K562 (cell line): ENCODE results near the gene ALDOC. TPM values are rescaled to one million over a fixed set of nuclear protein-coding genes. Genes with fewer than 3 reads are reported as not detected.

Experiments used
- MAZ ChIP-seq, 2 experiments: fragments of 450-650 bp in 1 of 2; sonication (generic) in 1 of 2; formaldehyde crosslinking; IDR thresholded peaks in 1 of 2; conservative IDR thresholded peaks in 1 of 2; 2 replicates each; pipeline versions ENCODE4 v1.4.0 to v1.5.0; 2020; ENCODE audit warnings: mild to moderate bottlenecking in 1 of 2, missing genetic modification reagents in 1 of 2
- PCBP1 ChIP-seq: fragments of 200-400 bp; formaldehyde crosslinking; IDR thresholded peaks from 2 replicates; pipeline ENCODE4 v1.6.1; 2018; ENCODE audit warnings: mild to moderate bottlenecking, low read depth, low read length; ENCODE audit not compliant: poor library complexity, severe bottlenecking
- PHF8 ChIP-seq: fragments of 200-600 bp; sonication (generic); IDR thresholded peaks from 2 replicates; pipeline ENCODE4 v1.6.1; 2012; ENCODE audit warnings: mixed run types, mild to moderate bottlenecking, inconsistent platforms, low read length, moderate library complexity, borderline replicate concordance
- SMARCA5 ChIP-seq: fragments of 450-650 bp; IDR thresholded peaks from 2 replicates; pipeline ENCODE4 v1.6.1; 2016
- TAF9B ChIP-seq: fragments of 450-650 bp; IDR thresholded peaks from 2 replicates; pipeline ENCODE4 v1.6.1; 2018; ENCODE audit warnings: mild to moderate bottlenecking; ENCODE audit not compliant: partially characterized antibody
- ZBTB40 ChIP-seq, 2 experiments: fragments of 450-650 bp in 1 of 2; sonication (generic) in 1 of 2; formaldehyde crosslinking in 1 of 2; IDR thresholded peaks; 2 replicates each; pipeline versions ENCODE4 v1.7.1 to v1.9.0; 2016 to 2022; ENCODE audit warnings: inconsistent platforms in 1 of 2, mild to moderate bottlenecking in 1 of 2, missing genetic modification reagents in 1 of 2
- ZFX ChIP-seq: sonication (generic); formaldehyde crosslinking; IDR thresholded peaks from 2 replicates; pipeline ENCODE4 v1.8.0; 2022; ENCODE audit warnings: mild to moderate bottlenecking, missing genetic modification reagents, moderate library complexity
- polyA plus RNA-seq, 8 experiments: library from polyadenylated mRNA; depleted of rRNA in 4 of 8; stranded (reverse) in 5 of 8; unstranded in 3 of 8; fragments of >200 nt; fragmentation: Nextera tagmentation in 2 of 8; fragmentation: Illumina TruSeq in 1 of 8; extraction: Ambion mirVana in 2 of 8; extraction: Trizol in 1 of 8; gene quantifications; 2 replicates each; pipeline versions ENCODE4 v1.2.1 to v1.2.3, GENCODE V29; 2011 to 2014; ENCODE audit warnings: inconsistent platforms in 1 of 8, missing spikeins in 1 of 8
- total RNA-seq, 7 experiments: library from RNA; depleted of rRNA in 6 of 7; stranded (reverse); fragments of >200 nt in 6 of 7; fragmentation: Illumina TruSeq in 2 of 7; extraction: Trizol in 2 of 7; gene quantifications; 2 replicates each; pipeline versions ENCODE4 v1.2.1 to v1.2.3, GENCODE V29; 2011 to 2021; ENCODE audit warnings: low replicate concordance in 1 of 7

Gene ALDOC
- total and polyA plus RNA-seq, 9 of the 15 experiments (the other 6 are each of a cell fraction or from before 2014, with no cell fraction given), result 43.2 to 263 (median 99.2) TPM

DNA sequence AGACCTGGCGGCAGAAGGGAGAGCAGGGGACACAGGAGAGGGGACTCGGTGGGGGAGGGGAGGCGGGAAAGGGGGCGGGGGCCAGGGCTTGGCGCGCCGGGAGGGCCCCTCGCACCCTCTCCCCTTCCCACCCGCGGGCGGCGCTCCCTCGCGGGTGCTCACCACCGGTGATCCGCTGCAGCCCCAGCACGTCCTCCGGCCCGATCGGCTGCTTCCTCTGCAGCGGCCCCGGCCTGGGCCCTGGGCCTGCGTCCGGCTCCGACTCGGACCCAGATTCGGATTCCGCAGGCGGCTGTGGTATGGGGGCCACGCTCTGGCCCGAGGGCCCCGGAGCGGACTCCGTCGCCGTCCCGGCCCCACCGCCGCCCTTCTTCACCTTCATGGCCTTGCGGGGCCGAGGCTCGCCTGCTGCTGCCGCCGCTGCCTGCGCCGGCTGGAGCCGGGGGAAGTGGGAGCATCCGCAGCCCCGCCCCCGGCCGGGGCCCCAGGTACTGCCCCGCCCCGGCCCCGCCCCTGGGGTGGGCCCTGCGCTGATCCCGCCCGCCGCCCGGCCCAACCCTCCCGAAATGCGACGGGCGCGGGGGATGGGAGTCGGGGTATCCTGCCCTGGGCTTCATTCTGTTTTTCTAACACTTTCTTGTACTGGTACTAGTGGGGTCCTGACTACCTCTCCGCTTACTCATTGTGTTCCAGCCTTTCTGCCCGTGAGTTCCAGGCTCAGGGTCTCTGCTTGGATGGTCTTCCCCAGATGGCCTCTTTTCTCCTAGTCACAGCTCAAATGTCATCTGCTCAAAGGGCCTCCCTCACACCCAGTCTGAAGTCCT, 24.3 kb downstream of the ALDOC start, which contains the start of gene UNC119 (continued):
- peak; percentile 27; the same call in 1 of the 2 replicates for TF ChIP-seq ZBTB40 (IDR thresholded peaks at IDR 0.05)
- TF ChIP-seq ZBTB40 (CRISPR knock-in tag; IDR thresholded peaks at IDR 0.05), result no peak
- peak; percentile 89 for TF ChIP-seq PCBP1
- TF ChIP-seq SMARCA5, result no peak
- no peak for TF ChIP-seq TAF9B
- TF ChIP-seq ZFX (CRISPR knock-in tag), result peak; percentile 83
- TF ChIP-seq MAZ (CRISPR knock-in tag; conservative IDR thresholded peaks at IDR 0.05 in 1 of 2, IDR thresholded peaks at IDR 0.05 in 1 of 2), result peak; percentile 37 to 71; a peak in 3 of 4 replicates
- TF ChIP-seq PHF8, result peak; percentile 73; the same call in 1 of the 2 replicates
